ENCODE results near the gene DNAJC21.
A peak's percentile ranks its signal among the peaks of the same experiment; 100 is the strongest.
"Not testable (repeated sequence)": the region's sequence is repeated elsewhere in the genome, so short reads cannot be mapped to it uniquely, and the experiment has no call there.

DNAJC21 gene

DNA sequence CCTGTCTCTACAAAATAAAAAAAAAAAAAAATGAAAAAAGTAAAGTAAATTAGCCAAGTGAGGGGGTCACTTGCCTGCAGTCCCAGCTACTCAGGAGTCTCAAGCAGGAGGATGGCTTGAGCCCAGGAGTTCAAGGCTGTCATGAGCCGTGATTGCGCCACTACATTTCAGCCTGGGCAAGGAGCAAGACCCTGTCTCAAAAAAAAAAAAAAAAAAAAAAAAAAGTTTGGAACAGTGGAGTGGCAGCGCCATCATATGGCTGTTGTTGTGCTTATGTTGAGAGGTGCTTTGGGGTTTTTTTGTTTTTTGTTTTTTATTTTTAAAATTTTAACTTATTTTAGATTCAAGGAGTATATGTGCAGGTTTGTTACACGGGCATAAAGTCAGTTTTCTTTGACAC lies 10.3 kb upstream of the DNAJC21 start:
- no peak overlapping the region for H3K27ac ChIP-seq
- DNase-seq (ENCODE audit: low read depth, low spot score), result no peak

DNA sequence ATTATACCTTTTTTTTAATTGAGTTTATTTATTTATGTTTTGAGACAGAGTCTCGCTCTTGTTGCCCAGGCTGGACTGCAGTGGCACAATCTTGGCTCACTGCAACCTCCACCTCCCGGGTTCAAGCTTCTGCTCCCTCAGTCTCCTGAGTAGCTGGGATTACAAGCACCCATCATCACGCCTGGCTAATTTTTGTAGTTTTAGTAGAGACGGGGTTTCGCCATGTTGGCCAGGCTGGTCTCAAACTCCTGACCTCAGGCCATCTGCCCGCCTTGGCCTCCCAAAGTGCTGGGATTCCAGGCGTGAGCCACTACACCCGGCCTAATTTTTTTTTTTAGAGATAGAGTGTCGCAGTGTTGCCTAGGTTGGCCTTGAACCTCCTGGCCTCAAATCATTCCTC lies 6.1 kb upstream of the DNAJC21 start:
- DNase-seq (ENCODE audit: low read depth, low spot score), result not testable (repeated sequence)
- H3K27ac ChIP-seq, result peak overlapping the region; percentile 41

DNA sequence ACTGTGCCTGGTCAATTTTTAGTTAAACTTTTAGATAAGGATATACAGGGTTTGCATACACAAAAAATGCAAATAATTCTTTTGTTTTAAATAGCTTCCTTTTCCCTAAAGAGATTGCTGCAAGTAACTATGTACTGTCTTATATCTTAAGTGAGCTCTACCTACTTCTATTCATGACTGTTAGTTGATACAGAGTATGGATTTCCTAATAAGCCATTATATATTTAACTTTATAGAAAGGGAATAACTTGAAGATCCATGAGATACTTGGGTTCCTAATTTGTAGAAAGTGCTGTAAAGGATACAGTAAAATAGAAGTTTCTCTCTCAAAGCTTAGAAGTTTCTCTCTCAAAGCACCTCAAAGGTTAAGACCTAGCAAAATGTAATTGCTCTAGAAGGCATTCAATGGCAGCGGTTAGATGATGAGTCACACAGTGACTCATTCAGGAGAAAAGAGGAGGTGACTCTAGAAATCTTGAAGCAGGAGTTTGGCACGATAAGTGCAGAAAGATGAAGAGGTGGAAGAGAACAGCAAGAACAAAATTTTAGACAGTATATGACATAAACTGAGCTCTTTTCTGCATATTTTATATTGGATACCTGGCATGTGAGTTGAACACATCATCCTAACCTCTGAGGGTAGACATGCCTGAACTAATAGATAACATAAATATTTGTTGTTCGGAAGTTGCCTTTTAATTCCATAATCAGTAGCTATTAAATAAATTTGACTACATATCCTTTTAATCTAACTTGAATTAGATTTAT lies 5.5 kb upstream of the DNAJC21 start:
- peak; percentile 33 for DNase-seq (ENCODE audit: low read depth, low spot score)

DNA sequence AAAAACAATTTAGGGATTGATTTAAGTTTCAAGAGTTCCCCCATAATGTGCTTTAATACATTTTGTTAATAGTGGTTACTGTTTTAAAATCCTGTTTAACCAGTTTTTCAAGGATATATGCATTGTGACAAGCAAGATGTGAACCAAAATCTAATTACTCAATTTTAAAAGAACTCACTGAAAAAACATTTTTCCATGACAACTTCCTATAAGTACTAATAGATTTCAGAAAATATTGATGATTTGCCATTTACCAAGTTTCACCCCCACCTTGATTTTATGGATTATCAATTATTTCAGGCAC lies 4.9 kb upstream of the DNAJC21 start:
- H3K27ac ChIP-seq, result peak overlapping the region; percentile 41
- DNase-seq (ENCODE audit: low read depth, low spot score), result no peak

More for the DNA sequence above, 5.5 kb upstream of the DNAJC21 start:
- peak overlapping the region; percentile 41 for H3K27ac ChIP-seq

DNA sequence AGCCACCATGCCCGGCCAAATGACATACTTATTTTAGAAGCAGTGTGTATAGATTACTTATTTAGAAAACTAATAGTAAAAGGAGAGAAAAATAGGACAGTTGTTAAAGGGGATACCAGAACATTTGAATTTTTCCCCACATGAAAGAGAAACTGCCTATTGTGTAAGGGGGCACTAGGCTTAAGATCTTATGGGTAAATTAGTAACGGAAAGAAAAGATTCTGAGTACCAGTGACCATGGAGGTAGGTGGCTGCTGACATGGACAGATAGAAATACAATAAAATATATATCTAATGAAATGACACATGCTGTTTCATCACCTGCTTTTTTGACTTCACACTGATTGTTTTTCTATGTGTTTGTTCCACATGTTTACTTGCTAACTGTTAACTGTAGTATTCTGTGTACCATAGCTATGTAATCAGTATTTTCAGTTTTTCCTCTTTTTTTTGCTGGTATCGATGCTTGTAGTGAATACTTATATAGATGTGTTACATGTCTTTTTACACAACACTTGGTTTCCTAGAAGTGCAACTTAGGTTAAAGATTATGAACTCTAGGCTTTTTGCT lies 3.0 kb upstream of the DNAJC21 start:
- no peak overlapping the region for H3K27ac ChIP-seq
- no peak for DNase-seq (ENCODE audit: low read depth, low spot score)

DNA sequence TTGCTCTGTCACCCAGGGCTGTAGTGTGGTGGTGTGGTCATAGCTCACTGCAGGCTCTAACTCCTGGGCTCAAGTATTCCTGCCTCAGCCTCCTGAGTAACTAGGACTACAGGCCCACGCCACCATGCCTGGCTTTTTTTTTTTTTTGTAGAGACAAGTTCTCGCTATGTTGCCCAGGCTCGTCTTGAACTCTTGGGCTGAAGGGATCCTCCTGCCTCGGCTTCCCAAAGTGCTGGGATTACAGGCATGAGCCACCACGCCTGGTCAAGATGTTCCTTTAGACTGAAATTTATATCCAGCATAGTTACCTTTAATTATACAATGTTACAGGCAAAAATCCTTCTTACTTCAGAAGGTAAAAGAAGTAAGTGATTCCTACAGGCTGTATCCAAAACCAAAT lies 1.6 kb upstream of the DNAJC21 start:
- H3K27ac ChIP-seq, result no peak overlapping the region
- DNase-seq (ENCODE audit: low read depth, low spot score), result no peak

DNA sequence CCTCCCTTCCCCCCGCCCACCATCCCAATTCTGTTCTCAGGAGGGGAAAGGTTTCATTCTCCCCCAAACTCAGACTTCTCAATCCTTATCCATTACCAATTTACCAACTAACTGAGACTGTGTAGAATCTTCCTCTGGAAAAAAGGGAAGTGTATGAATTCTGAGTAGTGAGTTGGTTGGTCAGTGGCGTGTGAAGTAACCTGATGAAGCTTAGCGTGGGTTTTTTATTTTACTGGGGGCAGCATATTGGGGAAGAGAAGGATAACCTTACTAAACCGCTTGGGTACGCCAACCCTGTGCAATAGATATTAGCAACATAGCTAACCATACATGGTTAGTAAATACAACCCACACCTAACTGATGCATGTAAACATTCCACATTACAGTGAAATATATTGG lies 1.1 kb upstream of the DNAJC21 start:
- DNase-seq (ENCODE audit: low read depth, low spot score), result no peak
- no peak overlapping the region for H3K27ac ChIP-seq

DNA sequence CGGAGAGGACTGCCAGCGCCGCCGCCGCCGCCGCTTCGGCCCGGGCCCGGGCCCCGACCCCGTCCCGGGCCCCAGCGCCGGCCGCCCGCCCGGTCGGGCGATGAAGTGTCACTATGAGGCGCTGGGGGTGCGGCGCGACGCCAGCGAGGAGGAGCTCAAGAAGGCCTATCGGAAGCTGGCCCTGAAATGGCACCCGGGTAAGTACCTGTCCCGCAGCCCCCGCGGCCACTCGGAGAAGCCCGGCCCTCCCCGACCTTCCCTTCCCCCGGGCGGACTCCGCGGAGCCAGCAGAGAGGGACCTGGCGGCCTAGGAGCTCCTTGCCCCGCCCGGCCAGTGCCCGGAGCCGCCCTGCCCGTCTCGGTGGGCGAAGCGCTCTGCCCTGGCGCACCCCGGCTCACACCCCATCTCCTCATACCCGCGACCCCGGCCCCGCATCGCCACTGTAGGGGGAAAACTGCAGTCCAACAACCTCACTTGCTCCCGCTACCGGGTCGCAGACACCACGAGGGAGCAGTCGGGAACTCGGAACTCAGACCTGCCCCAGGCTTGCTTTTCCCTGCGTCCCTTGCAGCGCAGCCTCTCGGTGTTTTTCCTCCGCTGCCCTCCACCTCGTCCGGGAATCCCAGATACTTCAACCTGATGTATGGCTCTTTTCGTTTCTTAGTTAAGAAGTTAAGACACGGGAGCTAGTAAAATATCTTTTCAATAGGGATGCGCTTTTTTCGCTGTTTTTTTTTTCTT lies 532 bp downstream of the DNAJC21 start:
- peak overlapping the region; percentile 85 for H3K27ac ChIP-seq

DNA sequence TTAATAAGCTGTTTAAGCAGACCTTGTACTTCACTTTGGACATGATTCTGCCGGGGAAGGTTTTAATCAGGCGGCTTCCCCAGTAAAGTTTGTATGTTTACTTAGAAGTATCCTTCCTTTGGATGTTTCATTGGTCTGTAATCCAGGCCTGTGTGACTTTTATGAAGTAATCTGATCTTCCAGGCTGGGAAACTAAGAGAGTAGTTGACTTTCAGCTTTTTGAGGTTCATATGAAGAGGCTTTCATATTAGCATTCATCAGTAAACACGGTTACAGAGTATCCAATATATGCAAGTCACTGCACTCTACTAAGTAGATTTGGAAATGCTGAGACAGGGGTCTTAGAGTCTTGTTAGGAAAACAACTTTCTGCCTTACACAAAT lies 1.1 kb downstream of the DNAJC21 start:
- H3K27ac ChIP-seq, result peak overlapping the region; percentile 85
- DNase-seq (ENCODE audit: low read depth, low spot score), result no peak

More for the DNA sequence above, 532 bp downstream of the DNAJC21 start:
- peak; percentile 26 for DNase-seq (ENCODE audit: low read depth, low spot score)

DNA sequence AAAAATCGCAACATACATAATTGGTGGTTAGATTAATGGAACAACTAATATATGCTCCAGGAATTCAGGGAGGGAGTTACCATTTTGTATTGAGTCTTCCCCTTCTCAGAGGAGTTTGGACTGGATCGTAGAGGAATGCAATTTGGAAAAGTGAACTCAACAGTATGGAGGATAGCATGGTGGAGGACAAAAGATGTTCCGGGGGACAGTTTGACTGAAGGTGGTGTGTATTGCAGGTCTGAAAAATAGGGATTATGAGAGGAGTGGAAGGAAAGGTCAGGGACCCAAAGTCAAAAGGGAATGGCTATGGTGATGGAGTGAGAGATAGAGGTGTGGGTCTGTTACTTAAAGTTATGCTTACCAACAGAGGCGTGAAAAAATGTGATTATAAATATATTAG lies 1.5 kb downstream of the DNAJC21 start:
- no peak for DNase-seq (ENCODE audit: low read depth, low spot score)
- H3K27ac ChIP-seq, result peak overlapping the region; percentile 85

DNA sequence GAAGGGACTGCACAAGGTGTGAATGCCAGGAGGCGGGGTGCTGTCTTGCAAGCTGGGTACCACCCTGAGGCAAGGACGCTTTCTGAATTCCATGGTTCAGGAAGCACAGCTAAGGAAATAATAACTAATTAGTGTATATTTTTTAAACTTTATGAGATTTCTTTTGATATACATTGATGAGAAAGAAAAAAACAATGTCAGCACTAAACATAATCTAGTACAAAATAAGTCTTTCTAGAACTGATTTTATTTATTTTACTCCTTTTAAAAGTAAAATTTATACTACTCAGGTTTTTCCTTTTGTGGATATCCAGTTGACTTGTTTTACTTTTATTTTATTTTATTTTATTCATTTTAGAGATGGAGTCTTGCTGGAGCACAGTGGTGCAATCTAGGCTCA lies 3.6 kb downstream of the DNAJC21 start:
- H3K27ac ChIP-seq, result no peak overlapping the region
- no peak for DNase-seq (ENCODE audit: low read depth, low spot score)

DNA sequence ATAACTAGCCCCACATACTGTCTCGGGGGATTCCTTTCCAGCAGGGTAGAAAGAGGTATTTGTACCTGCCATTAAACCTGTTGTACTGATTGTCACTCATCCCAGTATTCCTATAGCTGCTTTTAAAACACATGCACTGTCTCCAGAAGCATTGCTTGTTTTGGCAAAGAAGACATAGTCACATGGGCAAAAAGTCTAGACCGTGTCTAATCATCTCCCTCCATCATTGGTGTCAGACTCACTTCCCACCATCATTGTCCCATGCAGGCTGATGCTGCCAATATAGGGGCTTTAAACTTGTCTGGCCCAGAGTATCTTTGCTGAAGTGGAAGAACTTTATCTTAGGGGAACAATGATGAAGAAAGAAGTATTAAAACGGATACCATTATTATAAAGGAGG lies 12.6 kb downstream of the DNAJC21 start:
- no peak overlapping the region for H3K27ac ChIP-seq
- DNase-seq (ENCODE audit: low read depth, low spot score), result no peak

DNA sequence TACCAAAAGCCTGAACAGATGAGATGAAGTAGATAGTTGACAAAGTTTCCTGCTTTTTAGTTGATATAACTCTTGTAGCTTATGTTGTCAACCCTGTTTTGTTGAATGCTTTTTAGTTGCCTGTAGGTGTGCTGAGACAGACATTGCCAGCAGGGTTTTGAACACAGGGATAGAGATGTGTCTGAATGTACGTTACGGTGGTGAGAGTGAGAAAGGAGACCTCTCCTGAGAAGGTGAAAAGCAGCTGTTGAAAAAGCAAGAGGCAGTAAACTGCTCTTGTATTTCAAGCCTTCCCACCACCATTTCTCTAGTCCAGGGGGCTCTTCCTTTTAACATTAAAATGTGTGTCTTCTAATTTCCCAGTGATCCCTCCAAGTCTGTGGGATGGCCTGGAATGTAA lies 14.7 kb downstream of the DNAJC21 start:
- H3K27ac ChIP-seq, result no peak overlapping the region
- DNase-seq (ENCODE audit: low read depth, low spot score), result no peak

DNA sequence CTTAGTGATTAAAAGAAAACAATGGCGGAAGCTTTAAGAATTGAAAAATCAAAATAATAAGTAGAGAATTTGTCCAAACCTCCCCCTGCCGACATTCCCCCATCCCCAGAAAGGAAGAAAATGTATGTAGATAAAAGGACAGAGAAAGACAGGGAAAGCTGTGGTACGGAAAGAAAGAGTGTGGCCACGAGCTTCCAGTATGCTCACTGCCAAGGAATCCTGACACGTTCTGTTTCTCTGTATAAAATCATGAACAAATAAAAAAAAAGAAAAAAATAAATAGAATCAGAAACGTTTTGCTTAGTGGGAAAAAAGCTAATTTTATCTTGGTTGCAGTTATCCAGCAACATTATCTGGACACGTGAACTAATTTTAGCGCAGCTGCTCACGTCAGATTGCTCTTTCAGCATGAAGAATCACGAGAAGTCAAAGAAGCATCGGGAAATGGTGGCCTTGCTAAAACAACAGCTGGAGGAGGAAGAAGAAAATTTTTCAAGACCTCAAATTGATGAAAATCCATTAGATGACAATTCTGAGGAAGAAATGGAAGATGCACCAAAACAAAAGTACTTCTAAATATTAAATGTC lies 15.2 kb downstream of the DNAJC21 start:
- no peak overlapping the region for H3K27ac ChIP-seq
- no peak for DNase-seq (ENCODE audit: low read depth, low spot score)

DNA sequence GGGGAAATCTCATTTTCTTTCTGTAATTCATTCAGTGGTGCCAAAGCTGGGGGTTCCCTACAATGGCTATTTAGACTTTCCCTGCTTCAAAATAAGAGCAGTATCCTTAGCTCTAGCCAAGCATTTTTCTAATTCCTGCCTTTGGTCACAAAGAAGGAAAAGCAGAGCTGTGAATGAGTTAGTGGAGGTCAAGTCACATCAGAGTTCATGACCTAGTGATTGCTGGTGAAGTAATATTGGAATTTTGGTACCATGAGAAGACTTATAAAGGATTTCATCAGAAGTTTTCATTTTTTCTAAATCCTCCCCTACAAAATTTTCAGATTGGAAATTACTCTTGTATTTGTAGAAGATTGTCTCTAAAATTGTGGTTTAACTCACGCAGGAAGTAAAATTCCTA lies 28.0 kb downstream of the DNAJC21 start:
- no peak for DNase-seq (ENCODE audit: low read depth, low spot score)
- no peak overlapping the region for H3K27ac ChIP-seq

DNA sequence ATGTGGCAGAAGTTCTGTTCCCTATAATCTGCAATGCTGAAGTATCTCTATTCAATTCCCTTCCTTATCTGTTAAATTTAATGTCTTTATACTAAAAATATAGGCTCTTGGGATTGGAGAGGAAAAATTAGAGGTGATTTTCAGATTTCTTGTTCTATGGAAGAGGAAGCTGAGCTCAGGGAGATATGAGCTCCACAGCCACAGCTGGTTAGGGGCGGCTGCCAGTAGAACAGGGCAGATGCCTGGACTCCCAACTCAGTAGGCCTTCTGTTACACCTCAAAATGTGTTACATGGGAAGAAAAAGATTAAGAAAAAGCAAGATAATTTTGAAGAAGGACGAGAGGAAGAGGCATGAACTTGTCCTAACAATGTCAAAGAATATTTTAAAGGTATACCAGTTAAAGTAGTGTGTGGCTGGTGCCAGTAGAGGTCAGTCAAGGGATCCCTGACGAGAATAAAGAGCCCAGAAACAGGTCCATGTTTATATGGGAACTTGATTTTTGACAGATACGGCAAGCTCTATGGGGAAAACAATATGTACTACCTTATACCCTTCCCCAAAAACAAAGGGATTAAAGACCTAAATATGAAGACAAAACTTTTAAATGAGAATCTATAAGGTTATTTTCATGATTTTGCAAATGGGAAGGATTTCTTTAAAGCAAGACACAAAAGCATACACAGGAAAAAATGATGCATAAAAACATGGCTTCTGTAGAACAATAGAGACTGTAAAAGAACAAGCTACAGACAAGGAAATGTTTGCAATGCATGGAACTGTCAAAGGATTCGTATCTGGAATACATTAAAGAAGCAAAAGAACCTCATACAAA lies 28.7 kb downstream of the DNAJC21 start:
- no peak overlapping the region for H3K27ac ChIP-seq
- no peak for DNase-seq (ENCODE audit: low read depth, low spot score)

DNA sequence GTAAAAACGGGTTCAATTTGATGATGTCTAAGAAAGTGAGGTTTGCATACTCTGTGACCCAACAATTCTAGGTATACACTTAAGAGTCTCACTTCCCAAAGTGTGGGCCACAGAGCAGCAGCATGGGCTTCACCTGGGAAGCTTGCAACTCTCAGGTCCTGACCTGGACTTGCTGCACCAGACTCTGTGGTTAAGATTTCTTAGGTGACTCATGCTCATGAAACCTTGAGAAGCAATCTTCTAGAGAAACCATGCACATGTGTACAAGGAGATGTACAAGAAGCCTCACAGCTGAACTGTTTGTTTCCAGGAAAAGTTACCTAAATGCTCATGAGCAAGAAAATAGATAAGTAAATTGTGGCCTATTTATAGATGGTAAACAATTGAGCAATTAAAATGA lies 30.0 kb downstream of the DNAJC21 start:
- H3K27ac ChIP-seq, result no peak overlapping the region
- peak; percentile 22 for DNase-seq (ENCODE audit: low read depth, low spot score)

DNA sequence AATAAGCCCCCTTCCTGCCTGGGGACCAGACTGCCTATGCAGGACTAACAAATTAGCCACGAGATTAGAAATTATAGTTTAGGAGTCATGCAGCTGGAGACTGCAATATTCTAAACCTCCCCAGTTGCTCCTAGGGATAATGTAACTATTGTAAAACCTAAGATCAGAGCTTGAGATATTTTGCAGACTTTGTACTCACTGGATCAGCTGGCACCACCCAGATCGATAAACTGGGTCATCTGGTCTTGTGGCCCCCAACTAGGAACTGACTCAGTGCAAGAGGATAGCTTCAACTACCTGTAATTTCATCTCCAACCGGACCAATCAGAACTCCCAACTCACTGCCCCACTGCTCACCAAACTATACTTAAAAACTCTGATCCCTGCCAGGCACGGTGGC lies 38.2 kb downstream of the DNAJC21 start:
- H3K27ac ChIP-seq, result no peak overlapping the region
- DNase-seq (ENCODE audit: low read depth, low spot score), result no peak

DNA sequence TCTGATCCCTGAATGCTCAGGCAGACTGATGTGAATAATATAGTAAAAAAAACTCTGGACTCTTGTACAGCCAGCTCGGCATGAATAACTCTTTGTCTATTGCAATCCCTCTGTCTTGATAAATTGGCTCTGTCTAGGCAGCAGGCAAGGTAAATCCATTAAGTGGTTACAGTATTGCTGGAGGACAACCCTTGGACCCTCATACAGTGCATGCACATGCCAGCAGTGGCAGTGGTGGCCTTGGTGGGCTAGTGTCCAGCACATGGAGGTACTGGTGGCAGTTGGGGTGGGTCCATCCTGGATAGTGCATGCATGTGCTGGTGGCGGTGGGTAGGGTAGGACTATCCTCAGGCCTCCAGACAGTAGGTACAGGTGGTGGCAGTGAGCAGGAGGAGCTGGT lies 38.9 kb downstream of the DNAJC21 start:
- H3K27ac ChIP-seq, result no peak overlapping the region
- DNase-seq (ENCODE audit: low read depth, low spot score), result no peak

DNA sequence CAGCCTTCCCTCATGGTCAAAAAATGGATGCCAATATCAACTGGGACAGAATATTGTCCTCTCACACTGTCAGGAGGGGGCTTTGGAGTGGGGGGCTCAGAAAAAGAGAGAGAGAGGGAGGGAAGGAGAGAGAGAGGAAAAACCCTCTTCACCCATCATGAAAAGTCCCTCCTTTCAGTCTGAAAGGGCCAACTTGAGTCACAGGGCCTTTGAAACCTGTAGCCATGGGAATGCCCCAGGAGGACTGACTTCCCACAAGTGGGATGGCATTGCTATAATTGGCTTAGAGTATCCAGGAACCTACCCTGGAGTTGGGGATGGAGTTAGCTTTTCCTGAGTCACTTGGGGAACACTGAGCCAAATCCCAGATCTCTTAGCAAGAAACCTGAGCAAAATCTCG lies 41.2 kb downstream of the DNAJC21 start:
- no peak overlapping the region for H3K27ac ChIP-seq
- no peak for DNase-seq (ENCODE audit: low read depth, low spot score)

Data from epithelial cell of prostate (primary cell).